Measurements from ENCODE around the gene HLA-G.

- TF ChIP-seq SIN3A (IDR thresholded peaks at IDR 0.05; ENCODE audit: borderline replicate concordance, insufficient read depth, low read length) (no peak), POLR2AphosphoS5 (IDR thresholded peaks at IDR 0.05; ENCODE audit: low read depth, low read length) (no peak)
These were observed 37.0 kb upstream of the HLA-G start for GRCh38 chr6:29790626-29791025.

Data from PFSK-1 (cell line).